HG03565 (cell line): ENCODE results near the gene CD19.
"Not testable (repeated sequence)": the region's sequence is repeated elsewhere in the genome, so short reads cannot be mapped to it uniquely, and the experiment has no call there.

Source experiments
- ATAC-seq: cut with Tn5 transposase; IDR thresholded peaks from one replicate; pipeline ENCODE4 v1.9.1; 2021; ENCODE audit warnings: mild to moderate bottlenecking, moderate library complexity; ENCODE audit not compliant: unreplicated experiment

The CD19 gene

GRCh38 chr16:28905800-28906372 is 25.9 kb upstream of the CD19 start:
- no peak for ATAC-seq

GRCh38 chr16:28910086-28911031 is 21.4 kb upstream of the CD19 start:
- no peak for ATAC-seq

- ATAC-seq: no peak
Measured at GRCh38 chr16:28912558-28912957, 19.2 kb upstream of the CD19 start.

GRCh38 chr16:28913946-28914724 is 17.6 kb upstream of the CD19 start:
- no peak for ATAC-seq

- no peak for ATAC-seq
Measured at GRCh38 chr16:28915181-28915580, 16.6 kb upstream of the CD19 start.

GRCh38 chr16:28917095-28917494 is 14.7 kb upstream of the CD19 start:
- no peak for ATAC-seq

- no peak for ATAC-seq
Measured at GRCh38 chr16:28918698-28919097, 13.1 kb upstream of the CD19 start.

GRCh38 chr16:28923231-28923587 is 8.6 kb upstream of the CD19 start:
- ATAC-seq: no peak

GRCh38 chr16:28923652-28924398 is 7.9 kb upstream of the CD19 start:
- ATAC-seq: peak; percentile 37

GRCh38 chr16:28924399-28924761 is 7.4 kb upstream of the CD19 start:
- ATAC-seq: no peak

- ATAC-seq: peak; percentile 44
Measured at GRCh38 chr16:28924762-28925385, 6.9 kb upstream of the CD19 start, which contains the start of gene RABEP2. TSS of gene RABEP2 (minus strand) at chr16:28925238. CDS start at chr16:28925163, 75 bp downstream.

GRCh38 chr16:28925386-28926228 is 6.2 kb upstream of the CD19 start:
- no peak for ATAC-seq

GRCh38 chr16:28926284-28926683 is 5.5 kb upstream of the CD19 start:
- ATAC-seq: not testable (repeated sequence)

GRCh38 chr16:28927815-28928214 is 4.0 kb upstream of the CD19 start:
- no peak for ATAC-seq

- no peak for ATAC-seq
Measured at GRCh38 chr16:28930203-28930602, 1.6 kb upstream of the CD19 start.

- ATAC-seq: no peak
Measured at GRCh38 chr16:28930652-28931051, 1.1 kb upstream of the CD19 start.

GRCh38 chr16:28932339-28933141 is 769 bp downstream of the CD19 start:
- ATAC-seq: no peak

- no peak for ATAC-seq
Measured at GRCh38 chr16:28933171-28933570, 1.4 kb downstream of the CD19 start.

- ATAC-seq: no peak
Measured at GRCh38 chr16:28935346-28935745, 3.6 kb downstream of the CD19 start.
